HepG2 (cell line): ENCODE measurements around the gene GC. TPM values are rescaled to one million over a fixed set of nuclear protein-coding genes. Genes with fewer than 3 reads are reported as not detected.

ENCODE experiments used
- ATAC-seq: fragments of 200-7000 bp; cut with Tn5 transposase; 3 replicates; pipeline ENCODE4 v1.9.1; 2020; ENCODE audit warnings: mild to moderate bottlenecking, moderate library complexity
- BruUV-seq: library from RNA; stranded (reverse); fragments of 400-500 nt; replicated peaks from 2 replicates; lab custom pipeline; 2021; lab: Mats Ljungman, UMichigan
- CTCF ChIA-PET: fragments of 300-600 bp; formaldehyde crosslinking; extraction: SDS; loops from one replicate; lab custom pipeline; 2021; ENCODE audit warnings: low total read pairs, inconsistent platforms, low intra/inter-chr PET ratio; lab: Yijun Ruan, JAX
- POLR2A ChIA-PET: fragments of 350-600 bp; sonication (Branson Sonifier 250); formaldehyde crosslinking; loops from one replicate; lab custom pipeline; 2020; ENCODE audit warnings: antibody characterized with exemption, inconsistent platforms; lab: Yijun Ruan, JAX
- DNase-seq: peaks from one replicate; pipeline ENCODE4 v3.0.0-alpha.2; 2015; ENCODE audit warnings: low spot score
- FAIRE-seq: peaks from 3 replicates; lab custom pipeline; 2011; peaks lifted over from hg19 to GRCh38; lab: Jason Lieb, UNC
- H2AFZ ChIP-seq: one replicate; pipeline ENCODE4 v1.6.1; 2011; ENCODE audit warnings: low read length, inconsistent platforms
- H3K27ac ChIP-seq: fragments of 300-600 bp; 3 replicates; pipeline ENCODE4 v1.8.0; 2011; ENCODE audit warnings: mixed run types, mild to moderate bottlenecking, mixed read lengths, low read length, inconsistent platforms; ENCODE audit not compliant: insufficient read depth; ENCODE audit errors: extremely low read length
- H3K27me3 ChIP-seq, 2 experiments: fragments of 200-600 bp in 1 of 2; 2 replicates in 1 of 2; 3 replicates in 1 of 2; pipeline versions ENCODE4 v1.6.0 to v1.8.0; 2011; ENCODE audit warnings: low read length in 2 of 2, mild to moderate bottlenecking in 2 of 2, moderate library complexity in 2 of 2, inconsistent platforms in 1 of 2; ENCODE audit not compliant: insufficient read depth in 2 of 2, control insufficient read depth in 1 of 2
- H3K36me3 ChIP-seq, 2 experiments: fragments of 200-600 bp in 1 of 2; replicated peaks in 1 of 2; 2 replicates in 1 of 2; 3 replicates in 1 of 2; pipeline versions ENCODE4 v1.5.1 to v1.8.0; 2011; ENCODE audit warnings: low read length in 2 of 2, inconsistent platforms in 1 of 2; ENCODE audit not compliant: insufficient read depth in 2 of 2, control insufficient read depth in 1 of 2
- H3K4me1 ChIP-seq: 2 replicates; pipeline ENCODE4 v1.5.1; 2012; ENCODE audit warnings: low read length, inconsistent platforms; ENCODE audit not compliant: insufficient read depth
- H3K4me2 ChIP-seq: 2 replicates; pipeline ENCODE4 v1.6.0; 2011; ENCODE audit warnings: low read depth, low read length, inconsistent platforms
- H3K4me3 ChIP-seq, 3 experiments: fragments of 200-600 bp in 1 of 3; sonication (generic), shearing (Covaris generic) in 1 of 3; replicated peaks in 1 of 3; 2 replicates each; pipeline ENCODE4 v1.5.1; 2011 to 2016; ENCODE audit warnings: low read length in 3 of 3, inconsistent platforms in 2 of 3, low read depth in 2 of 3, mild to moderate bottlenecking in 2 of 3, control low read depth in 1 of 3, mixed read lengths in 1 of 3; ENCODE audit not compliant: insufficient read depth in 1 of 3
- H3K79me2 ChIP-seq: one replicate; pipeline ENCODE4 v1.6.1; 2011; ENCODE audit warnings: low read length, inconsistent platforms; ENCODE audit not compliant: insufficient read depth
- H3K9ac ChIP-seq: 2 replicates; pipeline ENCODE4 v1.6.0; 2011; ENCODE audit warnings: mild to moderate bottlenecking, low read depth, low read length, inconsistent platforms; ENCODE audit not compliant: insufficient read depth
- H3K9me3 ChIP-seq: 2 replicates; pipeline ENCODE4 v1.5.1; 2012; ENCODE audit warnings: mild to moderate bottlenecking, low read length
- H4K20me1 ChIP-seq: 2 replicates; pipeline ENCODE4 v1.6.0; 2011; ENCODE audit warnings: inconsistent platforms, mild to moderate bottlenecking, low read length, moderate library complexity; ENCODE audit not compliant: insufficient read depth
- AKNA ChIP-seq: sonication (generic); formaldehyde crosslinking; IDR thresholded peaks from 2 replicates; pipeline ENCODE4 v1.4.0; 2020; ENCODE audit warnings: missing genetic modification reagents, borderline replicate concordance
- NFE2 ChIP-seq: sonication (generic); formaldehyde crosslinking; IDR thresholded peaks from 2 replicates; pipeline ENCODE4 v1.4.0; 2020; ENCODE audit warnings: missing genetic modification reagents
- PPARG ChIP-seq: conservative IDR thresholded peaks from 2 replicates; pipeline ENCODE4 v1.6.1; 2016; ENCODE audit warnings: missing biosample characterization, missing genetic modification reagents
- WGBS: methylation state at CpG from one replicate; pipeline ENCODE4 v1.1.6; 2017; ENCODE audit warnings: low lambda C conversion rate; 5-methylcytosine and 5-hydroxymethylcytosine counted together
- in situ Hi-C: cut with HindIII; loops from 2 replicates; pipeline ENCODE4 v1.10.0; 2017; ENCODE audit warnings: low pct_unique_long_range_greater_than_20kb; ENCODE audit not compliant: extremely low pct_ligation_motif_present
- intact Hi-C: fragments of 100-400 bp; cut with micrococcal nuclease; formaldehyde crosslinking; loops from one replicate; pipeline ENCODE4 v1.10.0; 2022; ENCODE audit not compliant: unreplicated experiment
- polyA plus RNA-seq, 8 experiments: library from polyadenylated mRNA; depleted of rRNA in 3 of 8; stranded (reverse) in 7 of 8; unstranded in 1 of 8; fragments of >200 nt; fragmentation: Illumina TruSeq in 4 of 8; extraction: Trizol in 4 of 8; gene quantifications; 2 replicates each; pipeline versions ENCODE4 v1.2.1 to v1.2.3, GENCODE V29; 2011 to 2016; ENCODE audit warnings: low read depth in 4 of 8, missing spikeins in 1 of 8, mixed read lengths in 1 of 8; ENCODE audit not compliant: insufficient read depth in 1 of 8
- total RNA-seq, 5 experiments: library from RNA; depleted of rRNA; stranded (reverse); fragments of >200 nt; fragmentation: Illumina TruSeq; extraction: Trizol; gene quantifications; 2 replicates each; pipeline ENCODE4 v1.2.3, GENCODE V29; 2016; ENCODE audit warnings: low read depth in 1 of 5
- TF ChIP-seq, protein P1 (sequence below): sonication (generic); formaldehyde crosslinking; IDR thresholded peaks from 2 replicates; pipeline ENCODE4 v1.9.0; 2021; ENCODE audit warnings: missing genetic modification reagents, borderline replicate concordance

The GC gene
- total and polyA plus RNA-seq, 2 of the 13 experiments (the other 11 are each of a cell fraction or from before 2014, with no cell fraction given): 0.18 to 0.35 TPM

DNA sequence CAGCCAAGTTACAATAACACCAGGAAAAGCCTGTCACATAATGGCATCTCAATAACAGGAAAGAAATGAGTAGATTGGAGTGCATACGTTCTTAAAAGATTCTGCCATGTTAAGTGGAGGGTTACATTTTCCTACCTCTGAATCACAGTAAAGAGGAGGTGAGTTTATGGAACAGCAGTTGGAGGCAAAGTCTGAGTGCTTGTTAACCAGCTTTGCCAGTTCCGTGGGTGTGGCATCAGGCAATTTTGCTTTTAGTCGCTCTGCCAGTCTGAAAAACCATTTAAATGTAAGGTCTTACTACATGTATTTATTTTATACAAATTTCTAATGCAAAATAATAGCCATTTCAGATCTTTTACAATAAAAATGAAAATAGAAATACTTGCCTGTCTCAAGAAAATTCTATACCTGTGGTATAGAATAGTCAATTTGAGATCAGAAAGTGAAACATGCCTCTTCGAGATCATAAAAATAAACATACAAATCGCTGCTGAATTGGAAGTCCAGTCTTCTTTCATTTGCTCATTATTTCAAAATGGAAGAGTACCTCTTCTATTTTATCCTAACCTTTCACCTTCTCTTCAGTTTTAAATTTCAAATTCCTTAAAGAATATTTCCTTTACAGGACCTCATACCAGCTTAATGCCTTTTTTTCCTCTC is 31.4 kb downstream of the GC start:
- CTCF ChIA-PET: no interaction called here
- no peaks in the 10 kb centered on the region for H3K36me3 ChIP-seq
- no peaks in the 10 kb centered on the region for H3K27me3 ChIP-seq
- H3K79me2 ChIP-seq: no peaks in the 10 kb centered on the region
- whole genome bisulfite sequencing: 21% methylated on average over 5 of the region's 5 CpGs
- POLR2A ChIA-PET: no interaction called here
- H3K9ac ChIP-seq: no peak overlapping the region
- ATAC-seq (no peak), DNase-seq (no peak), FAIRE-seq (no peak)
- no peaks in the 10 kb centered on the region for H3K4me1 ChIP-seq
- in situ Hi-C loops: no loop called here
- no peak for TF ChIP-seq NFE2 (CRISPR knock-in tag)
- TF ChIP-seq AKNA (CRISPR knock-in tag): no peak
- no peak for TF ChIP-seq PPARG (CRISPR knock-in tag)
- TF ChIP-seq, protein P1, sequence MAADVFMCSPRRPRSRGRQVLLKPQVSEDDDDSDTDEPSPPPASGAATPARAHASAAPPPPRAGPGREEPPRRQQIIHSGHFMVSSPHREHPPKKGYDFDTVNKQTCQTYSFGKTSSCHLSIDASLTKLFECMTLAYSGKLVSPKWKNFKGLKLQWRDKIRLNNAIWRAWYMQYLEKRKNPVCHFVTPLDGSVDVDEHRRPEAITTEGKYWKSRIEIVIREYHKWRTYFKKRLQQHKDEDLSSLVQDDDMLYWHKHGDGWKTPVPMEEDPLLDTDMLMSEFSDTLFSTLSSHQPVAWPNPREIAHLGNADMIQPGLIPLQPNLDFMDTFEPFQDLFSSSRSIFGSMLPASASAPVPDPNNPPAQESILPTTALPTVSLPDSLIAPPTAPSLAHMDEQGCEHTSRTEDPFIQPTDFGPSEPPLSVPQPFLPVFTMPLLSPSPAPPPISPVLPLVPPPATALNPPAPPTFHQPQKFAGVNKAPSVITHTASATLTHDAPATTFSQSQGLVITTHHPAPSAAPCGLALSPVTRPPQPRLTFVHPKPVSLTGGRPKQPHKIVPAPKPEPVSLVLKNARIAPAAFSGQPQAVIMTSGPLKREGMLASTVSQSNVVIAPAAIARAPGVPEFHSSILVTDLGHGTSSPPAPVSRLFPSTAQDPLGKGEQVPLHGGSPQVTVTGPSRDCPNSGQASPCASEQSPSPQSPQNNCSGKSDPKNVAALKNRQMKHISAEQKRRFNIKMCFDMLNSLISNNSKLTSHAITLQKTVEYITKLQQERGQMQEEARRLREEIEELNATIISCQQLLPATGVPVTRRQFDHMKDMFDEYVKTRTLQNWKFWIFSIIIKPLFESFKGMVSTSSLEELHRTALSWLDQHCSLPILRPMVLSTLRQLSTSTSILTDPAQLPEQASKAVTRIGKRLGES: no peak
- H3K4me2 ChIP-seq: no peak overlapping the region
- H3K4me3 ChIP-seq: no peak overlapping the region
- no peaks in the 10 kb centered on the region for H4K20me1 ChIP-seq
- intact Hi-C loops: no loop called here
- H2AFZ ChIP-seq: no peak overlapping the region
- no peak overlapping the region for H3K27ac ChIP-seq
- BruUV-seq: no TSS peak
- no peaks in the 10 kb centered on the region for H3K9me3 ChIP-seq
